GM19023 (cell line): ENCODE measurements around the gene GIPR.
"Not testable (repeated sequence)": the region's sequence is repeated elsewhere in the genome, so short reads cannot be mapped to it uniquely, and the experiment has no call there.

ENCODE experiments used
- ATAC-seq: cut with Tn5 transposase; IDR thresholded peaks from one replicate; pipeline ENCODE4 v1.9.1; 2021; ENCODE audit warnings: mild to moderate bottlenecking, moderate library complexity; ENCODE audit not compliant: unreplicated experiment

The GIPR gene, protein sequence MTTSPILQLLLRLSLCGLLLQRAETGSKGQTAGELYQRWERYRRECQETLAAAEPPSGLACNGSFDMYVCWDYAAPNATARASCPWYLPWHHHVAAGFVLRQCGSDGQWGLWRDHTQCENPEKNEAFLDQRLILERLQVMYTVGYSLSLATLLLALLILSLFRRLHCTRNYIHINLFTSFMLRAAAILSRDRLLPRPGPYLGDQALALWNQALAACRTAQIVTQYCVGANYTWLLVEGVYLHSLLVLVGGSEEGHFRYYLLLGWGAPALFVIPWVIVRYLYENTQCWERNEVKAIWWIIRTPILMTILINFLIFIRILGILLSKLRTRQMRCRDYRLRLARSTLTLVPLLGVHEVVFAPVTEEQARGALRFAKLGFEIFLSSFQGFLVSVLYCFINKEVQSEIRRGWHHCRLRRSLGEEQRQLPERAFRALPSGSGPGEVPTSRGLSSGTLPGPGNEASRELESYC

GRCh38 chr19:45667620-45668341 is at the start of gene GIPR:
TSS of gene GIPR (plus strand) at chr19:45668221. CDS start at chr19:45669521, 1,300 bp downstream.
- ATAC-seq = no peak

DNA sequence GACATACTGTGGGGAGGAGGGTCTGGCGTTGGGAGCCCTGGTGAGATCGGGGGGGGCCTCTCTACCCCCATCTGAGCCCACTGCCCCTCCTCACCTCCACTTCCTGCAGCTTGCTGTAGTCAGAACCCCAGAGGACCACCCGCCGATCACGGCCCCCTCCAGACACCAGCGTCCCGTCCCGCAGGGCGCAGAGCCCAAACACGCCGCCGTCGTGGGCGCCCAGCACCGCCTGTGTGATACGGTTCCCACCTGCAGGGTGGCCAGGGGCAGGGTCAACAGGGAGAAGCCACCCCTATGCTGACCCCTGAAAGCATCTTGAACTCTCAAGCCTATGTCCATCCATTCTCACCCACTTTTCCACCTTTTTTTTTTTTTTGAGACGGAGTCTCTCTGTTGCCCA is 46.6 kb upstream of the GIPR start:
- no peak for ATAC-seq

- ATAC-seq = no peak
These were observed 46.0 kb upstream of the GIPR start for GRCh38 chr19:45621976-45622503.

- no peak for ATAC-seq
These were observed 44.0 kb upstream of the GIPR start for GRCh38 chr19:45623984-45624383.

GRCh38 chr19:45628219-45628618 is 39.8 kb upstream of the GIPR start:
- not testable (repeated sequence) for ATAC-seq

DNA sequence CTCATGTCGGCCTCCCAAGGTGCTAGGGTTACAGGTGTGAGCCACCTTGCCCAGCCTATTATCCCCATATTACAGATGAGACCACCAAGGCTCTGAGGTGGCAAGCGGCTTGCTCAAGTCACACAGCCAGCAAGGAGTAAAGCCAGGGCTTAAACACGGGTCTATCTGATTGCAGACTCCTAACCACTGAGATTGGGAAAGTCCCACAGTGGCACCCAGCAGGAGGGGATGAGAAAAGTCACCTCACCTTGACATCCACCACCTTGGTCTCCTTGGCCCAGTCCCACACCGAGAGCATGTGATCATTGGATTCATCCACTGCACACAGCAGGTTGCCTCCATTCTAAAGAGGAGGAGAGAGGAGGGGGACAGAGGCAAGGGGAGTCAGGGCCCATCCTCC is 38.3 kb upstream of the GIPR start:
- ATAC-seq = no peak

- no peak for ATAC-seq
These were observed 37.6 kb upstream of the GIPR start for GRCh38 chr19:45630463-45630862.

GRCh38 chr19:45632468-45633196 is 35.4 kb upstream of the GIPR start:
- ATAC-seq = no peak

- ATAC-seq = no peak
These were observed 31.7 kb upstream of the GIPR start for GRCh38 chr19:45636275-45636674.

DNA sequence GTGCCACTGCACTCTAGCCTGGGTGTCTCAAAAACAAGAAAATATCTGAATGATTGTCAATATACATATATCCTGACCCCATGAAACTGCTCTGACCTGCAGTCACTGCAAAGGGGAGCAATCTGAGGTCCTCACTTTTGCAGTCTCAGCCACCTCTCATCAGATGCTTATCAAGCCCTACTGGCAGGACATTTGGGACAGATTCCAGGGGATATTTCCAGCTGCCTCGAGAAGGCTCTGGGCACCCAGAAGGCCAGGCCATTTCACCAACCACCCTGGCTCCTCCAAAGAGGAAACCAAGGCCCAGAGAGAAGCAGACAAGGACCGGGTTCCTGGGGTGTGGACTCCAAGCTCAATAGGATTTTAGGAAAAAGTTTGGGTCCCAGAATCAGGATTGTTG is 31.1 kb upstream of the GIPR start:
- ATAC-seq = no peak

GRCh38 chr19:45637890-45638667 is 29.9 kb upstream of the GIPR start:
- ATAC-seq = no peak

GRCh38 chr19:45638930-45639729 is 28.9 kb upstream of the GIPR start, which contains the start of gene EML2:
TSS of gene EML2 (minus strand) at chr19:45639397. CDS start at chr19:45639376, 21 bp downstream.
- ATAC-seq = no peak

GRCh38 chr19:45640849-45641273 is 27.2 kb upstream of the GIPR start:
- no peak for ATAC-seq

GRCh38 chr19:45641274-45642105 is 26.5 kb upstream of the GIPR start:
- ATAC-seq = peak; percentile 33

DNA sequence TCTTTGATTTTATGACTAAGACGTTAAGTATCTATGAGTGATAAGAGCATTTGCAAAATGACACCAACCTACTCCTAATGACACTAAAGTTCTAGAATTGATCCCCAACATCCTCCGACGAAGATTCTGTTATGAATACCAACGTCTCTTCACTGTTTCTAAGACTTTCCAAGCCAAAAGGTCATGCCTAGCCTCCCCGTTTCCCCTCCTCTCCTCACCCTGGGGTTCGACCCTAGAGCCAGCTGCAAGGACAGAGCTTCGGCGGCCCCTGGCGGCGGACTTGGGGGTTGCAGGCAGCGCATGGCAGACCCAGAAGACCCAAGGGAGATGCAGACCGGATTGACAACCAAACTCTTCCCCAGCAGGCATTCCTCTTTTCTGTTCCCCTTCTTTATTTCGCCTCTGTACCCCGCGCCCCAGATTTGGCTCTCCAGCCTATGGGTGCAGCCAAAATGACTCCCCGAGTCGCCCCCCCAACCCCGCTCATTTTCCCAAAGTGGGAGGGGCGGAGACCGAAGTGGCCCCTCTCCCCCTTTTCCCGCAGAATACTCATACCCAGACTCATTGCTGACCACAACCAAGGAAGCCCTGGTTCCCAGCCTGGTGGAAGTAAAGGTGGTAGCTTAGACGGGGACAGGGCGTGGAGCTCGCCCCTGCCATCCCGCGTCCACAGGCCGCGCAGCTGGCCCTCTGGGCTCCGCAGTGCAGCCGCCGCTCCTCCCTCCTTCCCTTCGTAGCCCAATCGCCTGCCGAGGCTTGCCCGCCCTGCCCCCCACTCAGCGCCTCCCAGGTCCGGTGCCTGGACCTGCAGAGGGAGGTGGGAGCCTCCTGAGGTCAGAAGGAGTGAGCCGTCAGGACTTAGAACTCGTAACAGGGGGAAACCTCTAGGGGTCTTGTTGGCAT is 24.7 kb upstream of the GIPR start:
- ATAC-seq = no peak

GRCh38 chr19:45643927-45644771 is 23.9 kb upstream of the GIPR start:
- ATAC-seq = no peak
